HEK293 (cell line): ENCODE measurements around the gene GATA2.

Source experiments
- CTCF ChIA-PET: fragments of 350-600 bp; formaldehyde crosslinking; extraction: SDS; loops from one replicate; lab custom pipeline; 2021; ENCODE audit warnings: antibody characterized with exemption; lab: Yijun Ruan, JAX
- POLR2A ChIA-PET: fragments of 300-600 bp; formaldehyde crosslinking; extraction: SDS; loops from one replicate; lab custom pipeline; 2020; ENCODE audit warnings: antibody characterized with exemption, inconsistent platforms; lab: Yijun Ruan, JAX
- H3K27ac ChIP-seq: fragments of 200-500 bp; sonication (Bioruptor generic); 2 replicates; pipeline ENCODE4 v1.5.1; 2014; ENCODE audit warnings: low read depth, low read length, control low read depth, inconsistent platforms; ENCODE audit errors: extremely low read depth
- H3K36me3 ChIP-seq, 2 experiments: fragments of 200-500 bp in 1 of 2; sonication (Bioruptor generic) in 1 of 2; 1 replicate in 1 of 2; 2 replicates in 1 of 2; pipeline ENCODE4 v1.5.1; 2014 to 2017; ENCODE audit warnings: inconsistent platforms in 2 of 2, low read length in 2 of 2; ENCODE audit not compliant: control insufficient read depth in 2 of 2, insufficient read depth in 1 of 2
- H3K4me1 ChIP-seq: fragments of 200-500 bp; sonication (Bioruptor generic); 2 replicates; pipeline ENCODE4 v1.5.1; 2014; ENCODE audit warnings: mild to moderate bottlenecking, low read length, inconsistent platforms; ENCODE audit not compliant: control insufficient read depth, insufficient read depth
- H3K4me3 ChIP-seq: 2 replicates; pipeline ENCODE4 v1.5.1; 2011; ENCODE audit warnings: low read depth, mild to moderate bottlenecking, control low read depth, low read length, moderate library complexity
- H3K9me3 ChIP-seq: fragments of 200-500 bp; sonication (Bioruptor generic); 2 replicates; pipeline ENCODE4 v1.5.1; 2014; ENCODE audit warnings: low read depth, low read length, inconsistent platforms; ENCODE audit not compliant: control insufficient read depth, insufficient read depth
- FEZF1 ChIP-seq: fragments of 450-650 bp; formaldehyde crosslinking; IDR thresholded peaks from 2 replicates; pipeline ENCODE4 v1.5.1; 2016; ENCODE audit warnings: missing biosample characterization, missing genetic modification characterization
- GLIS2 ChIP-seq: fragments of 450-650 bp; formaldehyde crosslinking; IDR thresholded peaks from 2 replicates; pipeline ENCODE4 v1.5.1; 2016; ENCODE audit warnings: missing biosample characterization, missing genetic modification characterization
- HOXC10 ChIP-seq: sonication (generic); formaldehyde crosslinking; IDR thresholded peaks from 2 replicates; pipeline ENCODE4 v1.8.1; 2023; ENCODE audit warnings: mild to moderate bottlenecking, missing genetic modification reagents
- IKZF3 ChIP-seq: fragments of 450-650 bp; IDR thresholded peaks from 2 replicates; pipeline ENCODE4 v1.5.0; 2018; ENCODE audit warnings: missing biosample characterization, mild to moderate bottlenecking, missing genetic modification characterization, moderate library complexity
- KLF8 ChIP-seq: fragments of 450-650 bp; formaldehyde crosslinking; IDR thresholded peaks from 2 replicates; pipeline ENCODE4 v1.5.1; 2016; ENCODE audit warnings: missing biosample characterization, missing genetic modification characterization
- KLF9 ChIP-seq: fragments of 450-650 bp; formaldehyde crosslinking; IDR thresholded peaks from 2 replicates; pipeline ENCODE4 v1.5.1; 2016; ENCODE audit warnings: missing biosample characterization, missing genetic modification characterization, low read depth
- MYNN ChIP-seq: fragments of 450-650 bp; formaldehyde crosslinking; IDR thresholded peaks from 2 replicates; pipeline ENCODE4 v1.5.1; 2016; ENCODE audit warnings: missing biosample characterization, missing genetic modification characterization, borderline replicate concordance
- SP7 ChIP-seq: fragments of 450-650 bp; formaldehyde crosslinking; IDR thresholded peaks from 2 replicates; pipeline ENCODE4 v1.5.1; 2016; ENCODE audit warnings: missing biosample characterization, missing genetic modification characterization
- ZBTB17 ChIP-seq: fragments of 450-650 bp; formaldehyde crosslinking; IDR thresholded peaks from 2 replicates; pipeline ENCODE4 v1.5.1; 2016; ENCODE audit warnings: missing biosample characterization, missing genetic modification characterization
- ZBTB8A ChIP-seq: fragments of 450-650 bp; formaldehyde crosslinking; IDR thresholded peaks from 2 replicates; pipeline ENCODE4 v1.5.1; 2016; ENCODE audit warnings: missing biosample characterization, missing genetic modification characterization
- ZEB2 ChIP-seq: fragments of 450-650 bp; formaldehyde crosslinking; IDR thresholded peaks from 2 replicates; pipeline ENCODE4 v1.5.1; 2016; ENCODE audit warnings: missing biosample characterization, missing genetic modification characterization
- ZFHX2 ChIP-seq: fragments of 450-650 bp; formaldehyde crosslinking; conservative IDR thresholded peaks from 2 replicates; pipeline ENCODE4 v1.5.1; 2016; ENCODE audit warnings: missing biosample characterization, missing genetic modification characterization
- ZNF19 ChIP-seq: fragments of 450-650 bp; formaldehyde crosslinking; IDR thresholded peaks from 2 replicates; pipeline ENCODE4; 2016; ENCODE audit warnings: missing biosample characterization, missing genetic modification characterization, low read depth
- ZNF223 ChIP-seq: fragments of 450-650 bp; formaldehyde crosslinking; IDR thresholded peaks from 2 replicates; pipeline ENCODE4 v1.5.1; 2016; ENCODE audit warnings: missing biosample characterization, missing genetic modification characterization
- ZNF239 ChIP-seq: fragments of 450-650 bp; formaldehyde crosslinking; IDR thresholded peaks from 2 replicates; pipeline ENCODE4 v1.5.1; 2016; ENCODE audit warnings: missing biosample characterization, missing genetic modification characterization
- ZNF24 ChIP-seq: fragments of 450-650 bp; formaldehyde crosslinking; IDR thresholded peaks from 2 replicates; pipeline ENCODE4 v1.5.1; 2016; ENCODE audit warnings: missing biosample characterization, missing genetic modification characterization
- ZNF324 ChIP-seq: fragments of 450-650 bp; formaldehyde crosslinking; IDR thresholded peaks from 2 replicates; pipeline ENCODE4 v1.5.1; 2016; ENCODE audit warnings: missing biosample characterization, missing genetic modification characterization
- ZNF335 ChIP-seq: fragments of 450-650 bp; formaldehyde crosslinking; conservative IDR thresholded peaks from 2 replicates; pipeline ENCODE4 v1.5.1; 2016; ENCODE audit warnings: missing biosample characterization, missing genetic modification characterization
- ZNF391 ChIP-seq: fragments of 450-650 bp; formaldehyde crosslinking; IDR thresholded peaks from 2 replicates; pipeline ENCODE4 v1.5.1; 2016; ENCODE audit warnings: low read depth, missing biosample characterization, missing genetic modification characterization, borderline replicate concordance
- ZNF521 ChIP-seq: fragments of 450-650 bp; formaldehyde crosslinking; IDR thresholded peaks from 2 replicates; pipeline ENCODE4 v1.5.1; 2017; ENCODE audit warnings: missing biosample characterization, mild to moderate bottlenecking, missing genetic modification characterization
- ZNF558 ChIP-seq: fragments of 450-650 bp; formaldehyde crosslinking; IDR thresholded peaks from 2 replicates; pipeline ENCODE4 v1.5.1; 2016; ENCODE audit warnings: missing biosample characterization, missing genetic modification characterization
- ZNF561 ChIP-seq: fragments of 450-650 bp; IDR thresholded peaks from 2 replicates; pipeline ENCODE4 v1.5.1; 2018; ENCODE audit warnings: missing biosample characterization, missing genetic modification characterization, borderline replicate concordance
- ZNF610 ChIP-seq: fragments of 450-650 bp; formaldehyde crosslinking; IDR thresholded peaks from 2 replicates; pipeline ENCODE4 v1.5.1; 2016; ENCODE audit warnings: missing biosample characterization, missing genetic modification characterization, borderline replicate concordance
- ZNF624 ChIP-seq: fragments of 450-650 bp; formaldehyde crosslinking; IDR thresholded peaks from 2 replicates; pipeline ENCODE4 v1.5.1; 2017; ENCODE audit warnings: missing biosample characterization, missing genetic modification characterization
- ZNF658 ChIP-seq: fragments of 450-650 bp; formaldehyde crosslinking; IDR thresholded peaks from 2 replicates; pipeline ENCODE4; 2016; ENCODE audit warnings: missing biosample characterization, missing genetic modification characterization
- ZNF670 ChIP-seq: fragments of 450-650 bp; formaldehyde crosslinking; IDR thresholded peaks from 2 replicates; pipeline ENCODE4 v1.5.1; 2016; ENCODE audit warnings: missing biosample characterization, missing genetic modification characterization, low read depth
- ZNF785 ChIP-seq: fragments of 450-650 bp; formaldehyde crosslinking; IDR thresholded peaks from 2 replicates; pipeline ENCODE4 v1.5.1; 2016; ENCODE audit warnings: missing biosample characterization, missing genetic modification characterization
- ZNF843 ChIP-seq: fragments of 450-650 bp; formaldehyde crosslinking; IDR thresholded peaks from 2 replicates; pipeline ENCODE4 v1.5.1; 2016; ENCODE audit warnings: missing biosample characterization, missing genetic modification characterization
- ZSCAN30 ChIP-seq: fragments of 450-650 bp; IDR thresholded peaks from 2 replicates; pipeline ENCODE4 v1.5.1; 2018; ENCODE audit warnings: missing biosample characterization, mild to moderate bottlenecking, missing genetic modification characterization, moderate library complexity
- TF ChIP-seq, protein P1 (sequence below): fragments of 450-650 bp; formaldehyde crosslinking; IDR thresholded peaks from 2 replicates; pipeline ENCODE4 v1.5.1; 2016; ENCODE audit warnings: missing biosample characterization, missing genetic modification characterization
- TF ChIP-seq, protein P2 (sequence below): fragments of 450-650 bp; formaldehyde crosslinking; IDR thresholded peaks from 2 replicates; pipeline ENCODE4 v1.5.1; 2017; ENCODE audit warnings: missing biosample characterization, missing genetic modification characterization
- TF ChIP-seq, protein P3 (sequence below): fragments of 450-650 bp; formaldehyde crosslinking; IDR thresholded peaks from 2 replicates; pipeline ENCODE4 v1.5.1; 2016; ENCODE audit warnings: missing biosample characterization, missing genetic modification characterization

The GATA2 gene

DNA sequence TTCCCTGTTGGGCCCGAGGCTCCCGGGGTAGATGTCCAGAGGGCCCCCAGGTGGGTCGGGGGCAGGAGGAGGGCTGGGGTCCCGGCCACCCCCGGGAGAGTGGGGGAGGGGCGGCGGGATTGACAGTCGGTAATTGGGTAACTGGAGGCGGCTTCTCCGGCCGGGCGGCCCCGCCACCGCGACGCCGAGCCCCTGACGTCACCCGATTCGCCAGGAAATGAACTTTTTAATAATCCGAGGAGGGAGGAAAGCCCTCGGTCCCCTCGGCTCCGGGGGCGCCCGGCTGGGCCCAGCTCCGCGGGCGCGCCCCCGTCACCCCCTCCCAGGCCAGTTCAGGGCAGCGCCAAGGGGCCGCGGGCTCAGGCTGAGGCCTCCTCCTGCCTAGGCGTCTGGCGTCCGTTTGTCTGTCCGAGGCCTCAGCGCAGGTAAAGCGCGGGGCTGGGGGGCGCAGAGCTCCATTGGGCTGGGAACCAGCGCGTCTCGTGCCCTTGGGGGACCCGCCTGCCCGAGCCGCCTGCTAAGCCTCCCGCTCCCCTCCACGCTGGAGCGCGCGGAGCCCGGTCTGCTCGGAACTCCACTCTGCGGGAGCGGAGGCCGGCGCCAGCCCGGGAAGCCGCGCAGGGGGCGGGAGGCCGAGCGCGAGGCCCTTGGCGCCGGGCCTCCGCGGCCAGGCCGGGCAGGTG lies 3.9 kb downstream of the GATA2 start (continued):
- TF ChIP-seq, protein P1, sequence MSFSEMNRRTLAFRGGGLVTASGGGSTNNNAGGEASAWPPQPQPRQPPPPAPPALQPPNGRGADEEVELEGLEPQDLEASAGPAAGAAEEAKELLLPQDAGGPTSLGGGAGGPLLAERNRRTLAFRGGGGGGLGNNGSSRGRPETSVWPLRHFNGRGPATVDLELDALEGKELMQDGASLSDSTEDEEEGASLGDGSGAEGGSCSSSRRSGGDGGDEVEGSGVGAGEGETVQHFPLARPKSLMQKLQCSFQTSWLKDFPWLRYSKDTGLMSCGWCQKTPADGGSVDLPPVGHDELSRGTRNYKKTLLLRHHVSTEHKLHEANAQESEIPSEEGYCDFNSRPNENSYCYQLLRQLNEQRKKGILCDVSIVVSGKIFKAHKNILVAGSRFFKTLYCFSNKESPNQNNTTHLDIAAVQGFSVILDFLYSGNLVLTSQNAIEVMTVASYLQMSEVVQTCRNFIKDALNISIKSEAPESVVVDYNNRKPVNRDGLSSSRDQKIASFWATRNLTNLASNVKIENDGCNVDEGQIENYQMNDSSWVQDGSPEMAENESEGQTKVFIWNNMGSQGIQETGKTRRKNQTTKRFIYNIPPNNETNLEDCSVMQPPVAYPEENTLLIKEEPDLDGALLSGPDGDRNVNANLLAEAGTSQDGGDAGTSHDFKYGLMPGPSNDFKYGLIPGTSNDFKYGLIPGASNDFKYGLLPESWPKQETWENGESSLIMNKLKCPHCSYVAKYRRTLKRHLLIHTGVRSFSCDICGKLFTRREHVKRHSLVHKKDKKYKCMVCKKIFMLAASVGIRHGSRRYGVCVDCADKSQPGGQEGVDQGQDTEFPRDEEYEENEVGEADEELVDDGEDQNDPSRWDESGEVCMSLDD (tag by site-specific recombination) = peak; percentile 91
- TF ChIP-seq ZNF239 (tag by site-specific recombination) (no peak), ZFHX2 (tag by site-specific recombination) (peak; percentile 72), ZNF558 (tag by site-specific recombination) (no peak), ZNF658 (tag by site-specific recombination) (no peak), ZNF335 (tag by site-specific recombination) (peak; percentile 57; the same call in 1 of the 2 replicates), ZNF24 (tag by site-specific recombination) (no peak), HOXC10 (CRISPR knock-in tag) (0 out of 2 replicates have a peak, but pooled peaks have one; percentile 47), ZNF19 (tag by site-specific recombination) (no peak), ZBTB17 (tag by site-specific recombination) (0 out of 2 replicates have a peak, but pooled peaks have one; percentile 9), ZEB2 (peak; percentile 81; the same call in 1 of the 2 replicates), SP7 (tag by site-specific recombination) (no peak; the same call in 1 of the 2 replicates), ZNF391 (tag by site-specific recombination) (no peak), ZNF561 (tag by site-specific recombination) (0 out of 2 replicates have a peak, but pooled peaks have one; percentile 19), GLIS2 (tag by site-specific recombination) (peak; percentile 92), IKZF3 (no peak; the same call in 1 of the 2 replicates), ZBTB8A (tag by site-specific recombination) (peak; percentile 78), ZNF670 (no peak)
- TF ChIP-seq, protein P2, sequence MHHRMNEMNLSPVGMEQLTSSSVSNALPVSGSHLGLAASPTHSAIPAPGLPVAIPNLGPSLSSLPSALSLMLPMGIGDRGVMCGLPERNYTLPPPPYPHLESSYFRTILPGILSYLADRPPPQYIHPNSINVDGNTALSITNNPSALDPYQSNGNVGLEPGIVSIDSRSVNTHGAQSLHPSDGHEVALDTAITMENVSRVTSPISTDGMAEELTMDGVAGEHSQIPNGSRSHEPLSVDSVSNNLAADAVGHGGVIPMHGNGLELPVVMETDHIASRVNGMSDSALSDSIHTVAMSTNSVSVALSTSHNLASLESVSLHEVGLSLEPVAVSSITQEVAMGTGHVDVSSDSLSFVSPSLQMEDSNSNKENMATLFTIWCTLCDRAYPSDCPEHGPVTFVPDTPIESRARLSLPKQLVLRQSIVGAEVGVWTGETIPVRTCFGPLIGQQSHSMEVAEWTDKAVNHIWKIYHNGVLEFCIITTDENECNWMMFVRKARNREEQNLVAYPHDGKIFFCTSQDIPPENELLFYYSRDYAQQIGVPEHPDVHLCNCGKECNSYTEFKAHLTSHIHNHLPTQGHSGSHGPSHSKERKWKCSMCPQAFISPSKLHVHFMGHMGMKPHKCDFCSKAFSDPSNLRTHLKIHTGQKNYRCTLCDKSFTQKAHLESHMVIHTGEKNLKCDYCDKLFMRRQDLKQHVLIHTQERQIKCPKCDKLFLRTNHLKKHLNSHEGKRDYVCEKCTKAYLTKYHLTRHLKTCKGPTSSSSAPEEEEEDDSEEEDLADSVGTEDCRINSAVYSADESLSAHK (tag by site-specific recombination) = peak; percentile 28; the same call in 1 of the 2 replicates
- TF ChIP-seq, protein P3, sequence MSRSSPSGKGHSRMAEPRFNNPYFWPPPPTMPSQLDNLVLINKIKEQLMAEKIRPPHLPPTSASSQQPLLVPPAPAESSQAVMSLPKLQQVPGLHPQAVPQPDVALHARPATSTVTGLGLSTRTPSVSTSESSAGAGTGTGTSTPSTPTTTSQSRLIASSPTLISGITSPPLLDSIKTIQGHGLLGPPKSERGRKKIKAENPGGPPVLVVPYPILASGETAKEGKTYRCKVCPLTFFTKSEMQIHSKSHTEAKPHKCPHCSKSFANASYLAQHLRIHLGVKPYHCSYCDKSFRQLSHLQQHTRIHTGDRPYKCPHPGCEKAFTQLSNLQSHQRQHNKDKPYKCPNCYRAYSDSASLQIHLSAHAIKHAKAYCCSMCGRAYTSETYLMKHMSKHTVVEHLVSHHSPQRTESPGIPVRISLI (tag by site-specific recombination) = no peak

DNA sequence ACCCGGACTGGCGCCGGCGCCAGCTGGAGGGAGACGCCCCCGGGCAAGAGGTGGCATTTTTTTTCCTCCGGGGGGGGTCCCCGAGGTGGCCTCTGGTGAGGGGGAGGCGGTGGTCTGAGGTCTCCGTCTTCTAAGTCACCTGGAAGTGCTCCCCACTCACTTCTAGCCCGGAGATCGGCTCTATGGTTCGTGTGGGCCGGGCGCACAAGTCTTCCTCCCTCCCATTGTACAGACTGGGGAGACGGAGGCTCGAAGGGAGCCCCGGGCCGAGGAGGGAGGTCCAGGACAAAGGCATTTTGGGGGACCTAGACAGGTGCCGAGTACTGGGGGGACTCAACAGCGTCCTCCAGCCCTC lies 4.4 kb downstream of the GATA2 start:
- Histone ChIP-seq H3K4me1 (no peaks in the 10 kb centered on the region; the same call in 1 of the 2 replicates), H3K27ac (peak overlapping the region; percentile 81), H3K4me3 (peak overlapping the region; percentile 71), H3K36me3 (peaks cover 0 to 60% of the 10 kb centered on the region in 2 experiments; a peak in 1 of 3 replicates), H3K9me3 (no peaks in the 10 kb centered on the region)
- ChIA-PET POLR2A (no interaction called here), CTCF (no interaction called here)
- TF ChIP-seq ZNF610 (tag by site-specific recombination) = no peak
- peak; percentile 97 for TF ChIP-seq ZNF223
- TF ChIP-seq KLF8 (tag by site-specific recombination) = 0 out of 2 replicates have a peak, but pooled peaks have one; percentile 7
- no peak for TF ChIP-seq ZNF843 (tag by site-specific recombination)
- 0 out of 2 replicates have a peak, but pooled peaks have one; percentile 57 for TF ChIP-seq ZSCAN30
- no peak for TF ChIP-seq ZNF785 (tag by site-specific recombination)
- TF ChIP-seq ZNF324 (tag by site-specific recombination) = 0 out of 2 replicates have a peak, but pooled peaks have one; percentile 24
- TF ChIP-seq, protein P3 (tag by site-specific recombination) = no peak
- TF ChIP-seq ZNF521 = no peak
- TF ChIP-seq ZBTB8A (tag by site-specific recombination) = no peak
- no peak for TF ChIP-seq ZNF624 (tag by site-specific recombination)
- TF ChIP-seq MYNN (tag by site-specific recombination) = no peak
- TF ChIP-seq FEZF1 (tag by site-specific recombination) = no peak
- peak; percentile 33; the same call in 1 of the 2 replicates for TF ChIP-seq KLF9
